Body of pancreas (tissue), 4 donors: ENCODE results near the gene CEP164. TPM values are rescaled to one million over a fixed set of nuclear protein-coding genes. Genes with fewer than 3 reads are reported as not detected.
"Not testable (repeated sequence)": the region's sequence is repeated elsewhere in the genome, so short reads cannot be mapped to it uniquely, and the experiment has no call there.

Source experiments
- ATAC-seq: fragments of 150-250 bp; one replicate; pipeline ENCODE4 v1.9.1; 2016
- DNase-seq, 4 donors: peaks; one replicate each; pipeline ENCODE4 v3.0.0-alpha.2; 2019
- H3K27ac ChIP-seq, 4 donors: fragments of 200-600 bp; sonication (generic); 1 replicate in 3 of 4; 2 replicates in 1 of 4; pipeline versions ENCODE4 v1.5.1 to v1.6.1; 2016 to 2019; ENCODE audit warnings: mild to moderate bottlenecking in 1 of 4, mixed read lengths in 1 of 4, moderate library complexity in 1 of 4
- H3K27me3 ChIP-seq, 2 donors: fragments of 200-600 bp; sonication (generic); one replicate each; pipeline ENCODE4 v1.6.0; 2016; ENCODE audit warnings: mild to moderate bottlenecking in 1 of 2
- H3K36me3 ChIP-seq, 2 donors: fragments of 200-600 bp; sonication (generic); replicated peaks in 1 of 2; 2 replicates each; pipeline ENCODE4 v1.5.1; 2016; ENCODE audit warnings: low read depth in 2 of 2; ENCODE audit not compliant: insufficient read depth in 1 of 2
- H3K4me1 ChIP-seq: fragments of 200-600 bp; sonication (generic); one replicate; pipeline ENCODE4 v1.6.0; 2016
- H3K4me3 ChIP-seq, 2 donors: fragments of 200-600 bp; sonication (generic); 1 replicate in 1 of 2; 2 replicates in 1 of 2; pipeline ENCODE4 v1.5.1; 2016 to 2019
- H3K9me3 ChIP-seq, 3 donors: fragments of 200-600 bp; sonication (generic); 1 replicate in 2 of 3; 2 replicates in 1 of 3; pipeline ENCODE4 v1.5.1; 2016
- CTCF ChIP-seq, 7 experiments: fragments of 450-650 bp in 4 of 7; fragments of 200-600 bp in 3 of 7; sonication (generic) in 3 of 7; IDR thresholded peaks; one replicate each; pipeline ENCODE4 v1.5.1; 2016 to 2019; ENCODE audit warnings: antibody characterized with exemption in 7 of 7
- POLR2A ChIP-seq, 3 donors: fragments of 450-650 bp; IDR thresholded peaks; one replicate each; pipeline ENCODE4 v1.6.1; 2016; ENCODE audit warnings: antibody characterized with exemption in 3 of 3, mild to moderate bottlenecking in 2 of 3
- WGBS, 2 donors: methylation state at CpG; one replicate each; pipeline ENCODE4 v1.1.5; 2017; 5-methylcytosine and 5-hydroxymethylcytosine counted together
- intact Hi-C: fragments of 100-400 bp; cut with DNase I; formaldehyde crosslinking; loops from one replicate; pipeline ENCODE4 v1.15.1; 2023
- total RNA-seq, 2 donors: library from RNA; depleted of rRNA; stranded (reverse); fragments of >200 nt; gene quantifications; one replicate each; pipeline ENCODE4 v1.1.0, GENCODE V29; 2016

The CEP164 gene
- total RNA-seq, 2 donors from 2014 or later: 29.1 to 45.8 TPM

DNA sequence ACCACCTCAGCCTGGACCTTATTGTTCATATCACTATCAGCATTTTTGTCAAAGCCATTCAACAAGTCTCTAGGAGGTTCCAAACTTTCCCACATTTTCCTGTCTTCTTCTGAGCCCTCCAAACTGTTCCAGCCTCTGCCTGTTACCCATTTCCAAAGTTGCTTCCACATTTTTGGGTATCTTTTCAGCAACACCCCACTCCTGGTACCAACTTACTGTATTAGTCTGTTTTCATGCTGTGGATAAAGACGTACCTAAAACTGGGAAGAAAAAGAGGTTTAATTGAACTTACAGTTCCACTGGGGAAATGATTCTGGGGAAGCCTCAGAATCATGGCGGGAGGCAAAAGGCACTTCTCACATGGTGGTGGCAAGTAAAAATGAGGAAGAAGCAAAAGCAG is 78.2 kb downstream of the CEP164 start:
- peaks cover 0 to 12% of the 10 kb centered on the region in 2 donors for H3K36me3 ChIP-seq
- H3K27me3 ChIP-seq, H3K27ac ChIP-seq, intact Hi-C loops, ATAC-seq, DNase-seq, H3K4me3 ChIP-seq, H3K9me3 ChIP-seq, H3K4me1 ChIP-seq: not testable (repeated sequence)
- 92 to 100% methylated on average over 2 of the region's 2 CpGs for WGBS, 2 donors

DNA sequence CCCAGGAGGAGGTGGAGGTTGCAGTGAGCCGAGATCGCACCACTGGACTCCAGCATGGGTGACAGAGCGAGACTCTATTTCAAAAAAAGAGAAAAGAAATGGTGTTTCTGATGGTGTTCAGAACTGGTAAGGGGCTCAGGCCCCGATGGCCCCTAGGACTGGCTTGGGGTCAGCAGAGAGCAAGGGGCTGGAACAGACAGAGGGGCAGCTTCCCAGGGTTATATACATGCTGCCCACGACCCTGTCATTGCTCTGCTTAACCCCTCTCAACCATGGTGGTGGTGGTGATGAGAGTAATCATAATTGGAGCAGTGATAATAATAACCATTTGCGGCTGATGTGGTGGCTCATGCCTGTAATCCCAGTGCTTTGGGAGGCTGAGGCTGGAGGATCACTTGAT is 79.4 kb downstream of the CEP164 start:
- H3K27ac ChIP-seq: no peak overlapping the region
- no peak overlapping the region for H3K4me3 ChIP-seq
- no peak for ATAC-seq
- no peaks in the 10 kb centered on the region for H3K27me3 ChIP-seq
- 90 to 94% methylated on average over 5 to 6 of the region's 6 CpGs for WGBS, 2 donors
- no peaks in the 10 kb centered on the region for H3K9me3 ChIP-seq
- no peak for TF ChIP-seq CTCF (IDR thresholded peaks at IDR 0.05)
- no peak for TF ChIP-seq POLR2A (IDR thresholded peaks at IDR 0.05)
- intact Hi-C loops: no loop called here
- peaks cover 0 to 14% of the 10 kb centered on the region in 2 donors for H3K36me3 ChIP-seq
- no peak for DNase-seq
- no peaks in the 10 kb centered on the region for H3K4me1 ChIP-seq

- intact Hi-C loops: no loop called here
- TF ChIP-seq POLR2A (IDR thresholded peaks at IDR 0.05) (no peak), CTCF (IDR thresholded peaks at IDR 0.05) (no peak)
- no peak overlapping the region for H3K27ac ChIP-seq
- 89 to 98% methylated on average over 3 of the region's 3 CpGs for WGBS, 2 donors
- no peak overlapping the region for H3K4me3 ChIP-seq
- H3K9me3 ChIP-seq: no peaks in the 10 kb centered on the region
- no peaks in the 10 kb centered on the region for H3K4me1 ChIP-seq
- DNase-seq: no peak
- H3K36me3 ChIP-seq: peaks cover 0 to 14% of the 10 kb centered on the region in 2 donors
- no peak for ATAC-seq
- no peaks in the 10 kb centered on the region for H3K27me3 ChIP-seq
Observed at GRCh38 chr11:117408356-117408755, 80.7 kb downstream of the CEP164 start.

GRCh38 chr11:117409511-117409910 is 81.9 kb downstream of the CEP164 start:
- Histone ChIP-seq H3K36me3 (peaks cover 0 to 14% of the 10 kb centered on the region in 2 donors), H3K4me1 (no peaks in the 10 kb centered on the region), H3K27me3 (no peaks in the 10 kb centered on the region), H3K9me3 (no peaks in the 10 kb centered on the region), H3K27ac (no peak overlapping the region), H3K4me3 (no peak overlapping the region)
- DNase-seq (no peak), ATAC-seq (no peak)
- TF ChIP-seq POLR2A (IDR thresholded peaks at IDR 0.05) (no peak), CTCF (IDR thresholded peaks at IDR 0.05) (no peak)
- intact Hi-C loops: no loop called here
- WGBS, 2 donors: 90 to 93% methylated on average over 12 of the region's 12 CpGs

DNA sequence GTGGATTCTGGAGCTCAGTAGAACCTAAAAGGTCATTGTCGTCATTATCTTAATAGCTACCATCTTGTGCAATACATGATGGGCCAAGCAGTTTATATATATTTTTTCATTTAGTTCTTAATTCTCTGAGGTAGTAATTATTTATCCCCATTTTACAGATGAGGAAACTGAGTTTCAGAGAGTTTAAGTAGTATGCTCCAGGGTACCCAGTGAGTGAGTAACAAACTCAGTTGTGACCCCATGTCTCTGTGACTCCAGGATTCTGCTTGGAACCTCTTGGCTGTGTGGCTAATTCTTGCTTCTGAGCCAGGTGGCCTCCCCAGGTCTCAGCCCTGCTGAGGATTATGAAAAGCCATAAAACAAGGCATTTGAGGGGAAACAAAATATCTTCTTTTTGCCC is 82.6 kb downstream of the CEP164 start:
- DNase-seq (no peak), ATAC-seq (no peak)
- intact Hi-C loops: no loop called here
- Histone ChIP-seq H3K9me3 (no peaks in the 10 kb centered on the region), H3K36me3 (peaks cover 0 to 11% of the 10 kb centered on the region in 2 donors), H3K27me3 (no peaks in the 10 kb centered on the region), H3K4me1 (no peaks in the 10 kb centered on the region), H3K27ac (no peak overlapping the region), H3K4me3 (no peak overlapping the region)
- TF ChIP-seq CTCF (IDR thresholded peaks at IDR 0.05) (no peak), POLR2A (IDR thresholded peaks at IDR 0.05) (no peak)
- 89 to 96% methylated on average over 1 of the region's 1 CpG for WGBS, 2 donors
